MM.1S (cell line): ENCODE measurements around the gene SERPINB12.

Experiments used
- EZH2 ChIP-seq: fragments of 300-600 bp; sonication (generic); optimal IDR thresholded peaks from 2 replicates; pipeline ENCODE3; 2017; ENCODE audit warnings: low read depth, mild to moderate bottlenecking, antibody characterized with exemption, low read length, mixed read lengths
- TF ChIP-seq, protein P1 (sequence below): fragments of 300-600 bp; sonication (generic); IDR thresholded peaks from 2 replicates; pipeline ENCODE4 v1.5.1; 2016; ENCODE audit warnings: antibody characterized with exemption, low read length, mixed read lengths

DNA sequence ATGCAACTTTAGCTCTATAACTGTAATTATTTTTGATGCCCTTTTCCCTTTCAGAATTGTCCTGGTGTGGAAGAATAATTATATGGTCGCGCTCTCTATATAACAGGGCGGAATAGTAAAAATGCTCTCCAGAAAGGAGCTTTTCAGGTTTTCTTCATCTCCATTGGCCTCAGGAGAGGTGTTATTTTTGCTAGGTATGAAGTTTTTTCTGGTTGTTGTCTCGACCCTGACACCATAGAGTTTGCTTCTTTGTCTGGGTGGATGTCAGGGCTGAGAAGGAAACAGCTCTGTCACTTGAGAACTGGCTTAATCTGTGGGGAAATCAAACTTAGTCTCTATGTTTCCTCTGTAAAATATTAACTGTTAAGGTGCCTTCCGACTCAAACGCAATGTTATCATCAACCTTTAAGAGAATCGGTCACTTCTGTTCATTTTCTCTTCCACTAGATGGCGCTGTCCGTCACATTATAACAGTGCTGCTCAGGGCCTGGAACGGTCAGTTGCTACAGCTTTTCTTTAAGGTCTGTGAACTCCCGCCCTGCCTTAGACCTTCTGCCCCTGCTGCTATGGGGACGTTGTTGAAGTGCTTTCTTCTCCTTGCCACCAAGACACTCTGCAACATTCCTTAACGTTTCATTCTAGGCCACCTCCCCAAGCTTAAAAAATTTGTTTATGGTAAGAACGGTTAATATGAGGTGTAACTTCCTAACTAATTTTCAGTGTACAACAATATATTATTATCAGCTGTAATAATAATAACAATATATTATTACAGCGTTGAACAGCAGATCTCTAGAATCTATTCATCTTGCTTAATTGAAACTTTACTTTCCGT lies 23.8 kb upstream of the SERPINB12 start:
- TF ChIP-seq, protein P1, sequence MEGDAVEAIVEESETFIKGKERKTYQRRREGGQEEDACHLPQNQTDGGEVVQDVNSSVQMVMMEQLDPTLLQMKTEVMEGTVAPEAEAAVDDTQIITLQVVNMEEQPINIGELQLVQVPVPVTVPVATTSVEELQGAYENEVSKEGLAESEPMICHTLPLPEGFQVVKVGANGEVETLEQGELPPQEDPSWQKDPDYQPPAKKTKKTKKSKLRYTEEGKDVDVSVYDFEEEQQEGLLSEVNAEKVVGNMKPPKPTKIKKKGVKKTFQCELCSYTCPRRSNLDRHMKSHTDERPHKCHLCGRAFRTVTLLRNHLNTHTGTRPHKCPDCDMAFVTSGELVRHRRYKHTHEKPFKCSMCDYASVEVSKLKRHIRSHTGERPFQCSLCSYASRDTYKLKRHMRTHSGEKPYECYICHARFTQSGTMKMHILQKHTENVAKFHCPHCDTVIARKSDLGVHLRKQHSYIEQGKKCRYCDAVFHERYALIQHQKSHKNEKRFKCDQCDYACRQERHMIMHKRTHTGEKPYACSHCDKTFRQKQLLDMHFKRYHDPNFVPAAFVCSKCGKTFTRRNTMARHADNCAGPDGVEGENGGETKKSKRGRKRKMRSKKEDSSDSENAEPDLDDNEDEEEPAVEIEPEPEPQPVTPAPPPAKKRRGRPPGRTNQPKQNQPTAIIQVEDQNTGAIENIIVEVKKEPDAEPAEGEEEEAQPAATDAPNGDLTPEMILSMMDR: peak; percentile 80
- TF ChIP-seq EZH2: no peak
